PC-9 (cell line): ENCODE results near the gene CCDC134.

Experiments used
- CTCF ChIP-seq: fragments of 200-600 bp; sonication (generic); conservative IDR thresholded peaks from 2 replicates; pipeline ENCODE4 v1.6.1; 2017; ENCODE audit warnings: mixed run types, antibody characterized with exemption, mild to moderate bottlenecking, moderate library complexity
- EZH2 ChIP-seq: fragments of 200-600 bp; sonication (generic); IDR thresholded peaks from 2 replicates; pipeline ENCODE4 v1.8.0; 2017; ENCODE audit warnings: antibody characterized with exemption, low read depth

DNA sequence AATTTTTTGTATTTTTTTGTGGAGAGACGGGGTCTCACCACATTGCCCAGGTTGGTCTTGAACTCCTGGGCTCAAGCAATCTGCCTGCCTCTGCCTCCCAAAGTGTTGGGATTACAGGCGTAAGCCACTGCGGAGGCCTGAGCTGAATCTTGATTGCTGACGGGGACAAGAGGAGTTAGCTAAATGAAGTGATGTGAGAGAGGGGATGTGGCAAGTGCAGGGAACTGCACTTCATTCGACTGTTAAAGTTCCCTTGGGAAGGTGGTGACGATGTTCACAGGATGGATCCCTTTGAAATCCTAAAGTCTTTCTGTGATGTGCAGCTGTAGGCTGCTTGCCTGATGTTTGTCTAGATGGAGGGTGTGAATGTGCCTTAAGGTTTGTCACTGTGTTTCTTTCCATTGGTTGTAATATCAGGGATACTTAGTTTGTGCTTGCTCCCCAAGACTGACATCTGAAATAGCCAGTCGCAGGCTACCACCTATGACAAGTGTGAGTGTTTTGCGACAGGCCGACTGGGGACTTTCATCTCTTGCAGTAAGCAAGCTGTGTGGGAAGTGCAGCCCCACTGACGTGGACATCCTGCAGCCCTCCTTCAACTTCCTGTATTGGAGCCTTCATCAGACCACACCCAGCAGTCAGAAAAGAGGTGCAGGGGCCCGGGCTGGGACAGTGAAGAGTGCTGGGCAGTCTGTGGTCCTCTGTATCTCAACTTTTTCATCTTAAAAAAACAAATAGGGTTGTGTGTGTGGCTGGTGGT lies 19.6 kb upstream of the CCDC134 start:
- TF ChIP-seq CTCF (no peak), EZH2 (no peak)
